HTERT RPE-1 (cell line): ENCODE results near the gene TH.

ENCODE experiments used
- in situ Hi-C: fragments of 300-500 bp; cut with MboI; formaldehyde crosslinking; loops from 4 replicates; pipeline ENCODE4 v1.14.3; 2020; ENCODE audit warnings: low sequenced_read_pairs

Gene TH

GRCh38 chr11:2143799-2144543 lies 27.6 kb downstream of the TH start:
- in situ Hi-C loops: no loop called here

GRCh38 chr11:2143477-2143798 lies 28.2 kb downstream of the TH start:
- in situ Hi-C loops: no loop called here

- in situ Hi-C loops: no loop called here
Observed at GRCh38 chr11:2142762-2143202, 28.8 kb downstream of the TH start.

GRCh38 chr11:2142300-2142759 lies 29.3 kb downstream of the TH start:
- in situ Hi-C loops: no loop called here

GRCh38 chr11:2140411-2141400 lies 30.9 kb downstream of the TH start:
- in situ Hi-C loops: no loop called here

GRCh38 chr11:2139621-2140337 lies 31.8 kb downstream of the TH start:
- in situ Hi-C loops: no loop called here

GRCh38 chr11:2139123-2139521 lies 32.5 kb downstream of the TH start, which contains the start of gene IGF2:
TSS of gene IGF2 (minus strand) at chr11:2139389. CDS start at chr11:2135523, 3,866 bp downstream.
- in situ Hi-C loops: no loop called here

- in situ Hi-C loops: no loop called here
Observed at GRCh38 chr11:2138431-2139122, 33.0 kb downstream of the TH start.

GRCh38 chr11:2138068-2138430 lies 33.6 kb downstream of the TH start:
- in situ Hi-C loops: no loop called here

- in situ Hi-C loops: no loop called here
Observed at GRCh38 chr11:2137202-2138067, 34.2 kb downstream of the TH start.

- in situ Hi-C loops: no loop called here
Observed at GRCh38 chr11:2136952-2137201, 34.7 kb downstream of the TH start.

- in situ Hi-C loops: no loop called here
Observed at GRCh38 chr11:2136209-2136951, 35.2 kb downstream of the TH start.

GRCh38 chr11:2135648-2136201 lies 35.9 kb downstream of the TH start:
- in situ Hi-C loops: no loop called here

- in situ Hi-C loops: no loop called here
Observed at GRCh38 chr11:2135018-2135569, 36.5 kb downstream of the TH start.

- in situ Hi-C loops: no loop called here
Observed at GRCh38 chr11:2134022-2135010, 37.3 kb downstream of the TH start.

- in situ Hi-C loops: no loop called here
Observed at GRCh38 chr11:2133241-2134021, 38.2 kb downstream of the TH start.

GRCh38 chr11:2132874-2133240 lies 38.8 kb downstream of the TH start:
- in situ Hi-C loops: no loop called here
